HepG2 (cell line): ENCODE results near the gene ACD. TPM values are rescaled to one million over a fixed set of nuclear protein-coding genes. Genes with fewer than 3 reads are reported as not detected.

ENCODE experiments used
- ATAC-seq: fragments of 200-7000 bp; cut with Tn5 transposase; 3 replicates; pipeline ENCODE4 v1.9.1; 2020; ENCODE audit warnings: mild to moderate bottlenecking, moderate library complexity
- BruUV-seq: library from RNA; stranded (reverse); fragments of 400-500 nt; replicated peaks from 2 replicates; lab custom pipeline; 2021; lab: Mats Ljungman, UMichigan
- CTCF ChIA-PET: fragments of 300-600 bp; formaldehyde crosslinking; extraction: SDS; loops from one replicate; lab custom pipeline; 2021; ENCODE audit warnings: low total read pairs, inconsistent platforms, low intra/inter-chr PET ratio; lab: Yijun Ruan, JAX
- POLR2A ChIA-PET: fragments of 350-600 bp; sonication (Branson Sonifier 250); formaldehyde crosslinking; loops from one replicate; lab custom pipeline; 2020; ENCODE audit warnings: antibody characterized with exemption, inconsistent platforms; lab: Yijun Ruan, JAX
- DNase-seq: peaks from one replicate; pipeline ENCODE4 v3.0.0-alpha.2; 2015; ENCODE audit warnings: low spot score
- FAIRE-seq: peaks from 3 replicates; lab custom pipeline; 2011; peaks lifted over from hg19 to GRCh38; lab: Jason Lieb, UNC
- H2AFZ ChIP-seq: one replicate; pipeline ENCODE4 v1.6.1; 2011; ENCODE audit warnings: low read length, inconsistent platforms
- H3K27ac ChIP-seq: fragments of 300-600 bp; 3 replicates; pipeline ENCODE4 v1.8.0; 2011; ENCODE audit warnings: mixed run types, mild to moderate bottlenecking, mixed read lengths, low read length, inconsistent platforms; ENCODE audit not compliant: insufficient read depth; ENCODE audit errors: extremely low read length
- H3K27me3 ChIP-seq, 2 experiments: fragments of 200-600 bp in 1 of 2; 2 replicates in 1 of 2; 3 replicates in 1 of 2; pipeline versions ENCODE4 v1.6.0 to v1.8.0; 2011; ENCODE audit warnings: low read length in 2 of 2, mild to moderate bottlenecking in 2 of 2, moderate library complexity in 2 of 2, inconsistent platforms in 1 of 2; ENCODE audit not compliant: insufficient read depth in 2 of 2, control insufficient read depth in 1 of 2
- H3K36me3 ChIP-seq, 2 experiments: fragments of 200-600 bp in 1 of 2; replicated peaks in 1 of 2; 2 replicates in 1 of 2; 3 replicates in 1 of 2; pipeline versions ENCODE4 v1.5.1 to v1.8.0; 2011; ENCODE audit warnings: low read length in 2 of 2, inconsistent platforms in 1 of 2; ENCODE audit not compliant: insufficient read depth in 2 of 2, control insufficient read depth in 1 of 2
- H3K4me1 ChIP-seq: 2 replicates; pipeline ENCODE4 v1.5.1; 2012; ENCODE audit warnings: low read length, inconsistent platforms; ENCODE audit not compliant: insufficient read depth
- H3K4me2 ChIP-seq: 2 replicates; pipeline ENCODE4 v1.6.0; 2011; ENCODE audit warnings: low read depth, low read length, inconsistent platforms
- H3K4me3 ChIP-seq, 3 experiments: fragments of 200-600 bp in 1 of 3; sonication (generic), shearing (Covaris generic) in 1 of 3; replicated peaks in 1 of 3; 2 replicates each; pipeline ENCODE4 v1.5.1; 2011 to 2016; ENCODE audit warnings: low read length in 3 of 3, inconsistent platforms in 2 of 3, low read depth in 2 of 3, mild to moderate bottlenecking in 2 of 3, control low read depth in 1 of 3, mixed read lengths in 1 of 3; ENCODE audit not compliant: insufficient read depth in 1 of 3
- H3K79me2 ChIP-seq: one replicate; pipeline ENCODE4 v1.6.1; 2011; ENCODE audit warnings: low read length, inconsistent platforms; ENCODE audit not compliant: insufficient read depth
- H3K9ac ChIP-seq: 2 replicates; pipeline ENCODE4 v1.6.0; 2011; ENCODE audit warnings: mild to moderate bottlenecking, low read depth, low read length, inconsistent platforms; ENCODE audit not compliant: insufficient read depth
- H3K9me3 ChIP-seq: 2 replicates; pipeline ENCODE4 v1.5.1; 2012; ENCODE audit warnings: mild to moderate bottlenecking, low read length
- H4K20me1 ChIP-seq: 2 replicates; pipeline ENCODE4 v1.6.0; 2011; ENCODE audit warnings: inconsistent platforms, mild to moderate bottlenecking, low read length, moderate library complexity; ENCODE audit not compliant: insufficient read depth
- ARNT ChIP-seq: fragments of 450-650 bp; IDR thresholded peaks from 2 replicates; pipeline ENCODE4 v1.6.1; 2017
- CREB1 ChIP-seq, 2 experiments: fragments of 450-650 bp in 1 of 2; IDR thresholded peaks; 2 replicates each; pipeline ENCODE4 v1.6.1; 2016 to 2017; ENCODE audit warnings: control low read depth in 1 of 2, mild to moderate bottlenecking in 1 of 2, missing compliant biosample characterization in 1 of 2, missing genetic modification characterization in 1 of 2
- MTA1 ChIP-seq: sonication (generic); formaldehyde crosslinking; IDR thresholded peaks from 2 replicates; pipeline ENCODE4 v1.4.0; 2020; ENCODE audit warnings: missing genetic modification reagents, mild to moderate bottlenecking, borderline replicate concordance
- REL ChIP-seq: sonication (generic); formaldehyde crosslinking; conservative IDR thresholded peaks from 2 replicates; pipeline ENCODE4 v1.8.0; 2022; ENCODE audit warnings: mild to moderate bottlenecking, missing genetic modification reagents, moderate library complexity
- RORA ChIP-seq: sonication (generic); formaldehyde crosslinking; IDR thresholded peaks from 2 replicates; pipeline ENCODE4 v1.5.0; 2020; ENCODE audit warnings: mild to moderate bottlenecking, missing genetic modification reagents, moderate library complexity
- TARDBP ChIP-seq: sonication (generic); formaldehyde crosslinking; IDR thresholded peaks from 2 replicates; pipeline ENCODE4 v1.8.0; 2022; ENCODE audit warnings: mild to moderate bottlenecking, missing genetic modification reagents
- XRCC5 ChIP-seq: fragments of 200-400 bp; formaldehyde crosslinking; optimal IDR thresholded peaks from 2 replicates; pipeline ENCODE3; 2017; ENCODE audit warnings: mild to moderate bottlenecking, low read length
- ZFX ChIP-seq: sonication (generic); formaldehyde crosslinking; IDR thresholded peaks from 2 replicates; pipeline ENCODE4 v1.4.0; 2020; ENCODE audit warnings: mild to moderate bottlenecking, low read depth, missing genetic modification reagents, moderate library complexity
- ZNF558 ChIP-seq: sonication (generic); formaldehyde crosslinking; IDR thresholded peaks from 2 replicates; pipeline ENCODE4 v1.9.0; 2022; ENCODE audit warnings: mild to moderate bottlenecking, missing genetic modification reagents, borderline replicate concordance
- ZNF616 ChIP-seq: sonication (generic); formaldehyde crosslinking; IDR thresholded peaks from 2 replicates; pipeline ENCODE4 v1.5.0; 2020; ENCODE audit warnings: low read depth, mild to moderate bottlenecking, missing genetic modification reagents
- ZNF660 ChIP-seq: sonication (generic); formaldehyde crosslinking; IDR thresholded peaks from 2 replicates; pipeline ENCODE4 v1.5.1; 2020; ENCODE audit warnings: mild to moderate bottlenecking, low read depth, missing genetic modification reagents, borderline replicate concordance
- WGBS: methylation state at CpG from one replicate; pipeline ENCODE4 v1.1.6; 2017; ENCODE audit warnings: low lambda C conversion rate; 5-methylcytosine and 5-hydroxymethylcytosine counted together
- in situ Hi-C: cut with HindIII; loops from 2 replicates; pipeline ENCODE4 v1.10.0; 2017; ENCODE audit warnings: low pct_unique_long_range_greater_than_20kb; ENCODE audit not compliant: extremely low pct_ligation_motif_present
- intact Hi-C: fragments of 100-400 bp; cut with micrococcal nuclease; formaldehyde crosslinking; loops from one replicate; pipeline ENCODE4 v1.10.0; 2022; ENCODE audit not compliant: unreplicated experiment
- polyA plus RNA-seq, 8 experiments: library from polyadenylated mRNA; depleted of rRNA in 3 of 8; stranded (reverse) in 7 of 8; unstranded in 1 of 8; fragments of >200 nt; fragmentation: Illumina TruSeq in 4 of 8; extraction: Trizol in 4 of 8; gene quantifications; 2 replicates each; pipeline versions ENCODE4 v1.2.1 to v1.2.3, GENCODE V29; 2011 to 2016; ENCODE audit warnings: low read depth in 4 of 8, missing spikeins in 1 of 8, mixed read lengths in 1 of 8; ENCODE audit not compliant: insufficient read depth in 1 of 8
- total RNA-seq, 5 experiments: library from RNA; depleted of rRNA; stranded (reverse); fragments of >200 nt; fragmentation: Illumina TruSeq; extraction: Trizol; gene quantifications; 2 replicates each; pipeline ENCODE4 v1.2.3, GENCODE V29; 2016; ENCODE audit warnings: low read depth in 1 of 5
- TF ChIP-seq, protein P1 (sequence below): sonication (generic); formaldehyde crosslinking; IDR thresholded peaks from 2 replicates; pipeline ENCODE4 v1.4.0; 2020; ENCODE audit warnings: missing genetic modification reagents
- TF ChIP-seq, protein P2 (sequence below): sonication (generic); formaldehyde crosslinking; IDR thresholded peaks from 2 replicates; pipeline ENCODE4 v1.5.0; 2020; ENCODE audit warnings: missing genetic modification reagents
- TF ChIP-seq, protein P3 (sequence below): sonication (generic); formaldehyde crosslinking; IDR thresholded peaks from 2 replicates; pipeline ENCODE4 v1.4.0; 2020; ENCODE audit warnings: missing genetic modification reagents
- TF ChIP-seq, protein P4 (sequence below): sonication (generic); formaldehyde crosslinking; IDR thresholded peaks from 2 replicates; pipeline ENCODE4 v1.8.1; 2023; ENCODE audit warnings: missing genetic modification reagents, mild to moderate bottlenecking, borderline replicate concordance
- TF ChIP-seq, protein P5 (sequence below): IDR thresholded peaks from 2 replicates; pipeline ENCODE4 v1.6.1; 2016; ENCODE audit warnings: missing compliant biosample characterization, missing genetic modification reagents, borderline replicate concordance

Gene ACD
- total and polyA plus RNA-seq, 2 of the 13 experiments (the other 11 are each of a cell fraction or from before 2014, with no cell fraction given): 32.6 to 38.3 TPM

DNA sequence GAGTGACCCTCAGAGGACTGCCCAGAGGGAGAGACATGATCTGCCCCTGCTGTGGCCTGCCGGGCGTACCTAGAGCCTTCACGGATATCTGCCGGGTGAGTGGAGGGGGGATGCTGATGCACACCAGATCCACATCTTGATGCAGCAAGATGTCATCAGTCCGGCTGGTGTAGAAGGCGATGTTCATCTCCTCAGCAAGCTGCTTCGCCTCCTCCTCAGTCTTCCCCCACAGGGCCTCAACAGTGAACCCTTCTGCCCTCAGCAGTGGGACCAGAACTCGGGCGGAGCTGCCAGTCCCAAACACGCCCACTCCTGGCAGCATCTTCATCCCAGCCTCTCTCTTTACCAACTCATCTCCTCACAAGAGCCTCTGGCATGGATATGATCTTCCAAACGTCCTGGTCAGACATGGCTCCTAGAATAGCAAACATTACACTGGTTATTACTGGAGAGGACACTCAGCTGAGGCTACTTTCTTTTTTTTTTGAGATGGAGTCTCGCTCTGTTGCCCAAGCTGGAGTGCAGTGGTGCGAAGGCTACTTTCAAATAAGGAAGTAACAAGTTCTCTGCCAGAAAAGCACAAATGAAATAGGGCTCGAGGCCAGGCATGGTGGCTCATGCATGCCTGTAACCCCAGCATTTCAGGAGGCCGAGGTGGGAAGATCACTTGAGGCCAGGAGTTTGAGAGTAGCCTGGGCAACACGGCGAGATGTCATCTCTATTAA is 25.5 kb upstream of the ACD start:
- H3K27ac ChIP-seq: no peak overlapping the region

More for the DNA sequence above, 25.5 kb upstream of the ACD start:
- Histone ChIP-seq H3K4me1 (no peaks in the 10 kb centered on the region), H3K4me2 (no peak overlapping the region), H4K20me1 (no peaks in the 10 kb centered on the region), H3K27me3 (no peaks in the 10 kb centered on the region), H3K36me3 (peaks cover 15 to 27% of the 10 kb centered on the region in 2 experiments), H3K9me3 (no peaks in the 10 kb centered on the region), H3K79me2 (no peaks in the 10 kb centered on the region), H2AFZ (no peak overlapping the region), H3K9ac (no peak overlapping the region), H3K4me3 (no peak overlapping the region)
- BruUV-seq: no TSS peak
- in situ Hi-C loops (no loop called here), intact Hi-C loops (no loop called here)
- ATAC-seq: no peak
- ChIA-PET CTCF (no interaction called here), POLR2A (no interaction called here)
- WGBS: 95% methylated on average over 17 of the region's 17 CpGs
- no peak for FAIRE-seq
- DNase-seq: no peak
- no peak for TF ChIP-seq MTA1 (CRISPR knock-in tag)
- no peak for TF ChIP-seq ZNF558 (CRISPR knock-in tag)
- TF ChIP-seq TARDBP: no peak
- TF ChIP-seq REL: no peak
- TF ChIP-seq ZFX (CRISPR knock-in tag): no peak
- TF ChIP-seq ARNT: no peak
- TF ChIP-seq, protein P1, sequence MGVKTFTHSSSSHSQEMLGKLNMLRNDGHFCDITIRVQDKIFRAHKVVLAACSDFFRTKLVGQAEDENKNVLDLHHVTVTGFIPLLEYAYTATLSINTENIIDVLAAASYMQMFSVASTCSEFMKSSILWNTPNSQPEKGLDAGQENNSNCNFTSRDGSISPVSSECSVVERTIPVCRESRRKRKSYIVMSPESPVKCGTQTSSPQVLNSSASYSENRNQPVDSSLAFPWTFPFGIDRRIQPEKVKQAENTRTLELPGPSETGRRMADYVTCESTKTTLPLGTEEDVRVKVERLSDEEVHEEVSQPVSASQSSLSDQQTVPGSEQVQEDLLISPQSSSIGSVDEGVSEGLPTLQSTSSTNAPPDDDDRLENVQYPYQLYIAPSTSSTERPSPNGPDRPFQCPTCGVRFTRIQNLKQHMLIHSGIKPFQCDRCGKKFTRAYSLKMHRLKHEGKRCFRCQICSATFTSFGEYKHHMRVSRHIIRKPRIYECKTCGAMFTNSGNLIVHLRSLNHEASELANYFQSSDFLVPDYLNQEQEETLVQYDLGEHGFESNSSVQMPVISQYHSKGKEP (CRISPR knock-in tag): no peak
- TF ChIP-seq, protein P2, sequence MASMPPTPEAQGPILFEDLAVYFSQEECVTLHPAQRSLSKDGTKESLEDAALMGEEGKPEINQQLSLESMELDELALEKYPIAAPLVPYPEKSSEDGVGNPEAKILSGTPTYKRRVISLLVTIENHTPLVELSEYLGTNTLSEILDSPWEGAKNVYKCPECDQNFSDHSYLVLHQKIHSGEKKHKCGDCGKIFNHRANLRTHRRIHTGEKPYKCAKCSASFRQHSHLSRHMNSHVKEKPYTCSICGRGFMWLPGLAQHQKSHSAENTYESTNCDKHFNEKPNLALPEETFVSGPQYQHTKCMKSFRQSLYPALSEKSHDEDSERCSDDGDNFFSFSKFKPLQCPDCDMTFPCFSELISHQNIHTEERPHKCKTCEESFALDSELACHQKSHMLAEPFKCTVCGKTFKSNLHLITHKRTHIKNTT (CRISPR knock-in tag): no peak
- no peak for TF ChIP-seq CREB1 (IDR thresholded peaks at IDR 0.05)
- TF ChIP-seq CREB1 (CRISPR knock-in tag; IDR thresholded peaks at IDR 0.05): no peak
- TF ChIP-seq RORA: no peak
- no peak for TF ChIP-seq ZNF660
- TF ChIP-seq, protein P3, sequence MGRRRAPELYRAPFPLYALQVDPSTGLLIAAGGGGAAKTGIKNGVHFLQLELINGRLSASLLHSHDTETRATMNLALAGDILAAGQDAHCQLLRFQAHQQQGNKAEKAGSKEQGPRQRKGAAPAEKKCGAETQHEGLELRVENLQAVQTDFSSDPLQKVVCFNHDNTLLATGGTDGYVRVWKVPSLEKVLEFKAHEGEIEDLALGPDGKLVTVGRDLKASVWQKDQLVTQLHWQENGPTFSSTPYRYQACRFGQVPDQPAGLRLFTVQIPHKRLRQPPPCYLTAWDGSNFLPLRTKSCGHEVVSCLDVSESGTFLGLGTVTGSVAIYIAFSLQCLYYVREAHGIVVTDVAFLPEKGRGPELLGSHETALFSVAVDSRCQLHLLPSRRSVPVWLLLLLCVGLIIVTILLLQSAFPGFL: no peak
- TF ChIP-seq, protein P4, sequence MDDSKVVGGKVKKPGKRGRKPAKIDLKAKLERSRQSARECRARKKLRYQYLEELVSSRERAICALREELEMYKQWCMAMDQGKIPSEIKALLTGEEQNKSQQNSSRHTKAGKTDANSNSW (CRISPR knock-in tag): no peak
- TF ChIP-seq ZNF616 (CRISPR knock-in tag): no peak
- TF ChIP-seq XRCC5: no peak
- TF ChIP-seq, protein P5, sequence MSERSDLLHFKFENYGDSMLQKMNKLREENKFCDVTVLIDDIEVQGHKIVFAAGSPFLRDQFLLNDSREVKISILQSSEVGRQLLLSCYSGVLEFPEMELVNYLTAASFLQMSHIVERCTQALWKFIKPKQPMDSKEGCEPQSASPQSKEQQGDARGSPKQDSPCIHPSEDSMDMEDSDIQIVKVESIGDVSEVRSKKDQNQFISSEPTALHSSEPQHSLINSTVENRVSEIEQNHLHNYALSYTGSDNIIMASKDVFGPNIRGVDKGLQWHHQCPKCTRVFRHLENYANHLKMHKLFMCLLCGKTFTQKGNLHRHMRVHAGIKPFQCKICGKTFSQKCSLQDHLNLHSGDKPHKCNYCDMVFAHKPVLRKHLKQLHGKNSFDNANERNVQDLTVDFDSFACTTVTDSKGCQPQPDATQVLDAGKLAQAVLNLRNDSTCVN: no peak
